Thoracic aorta (tissue), 2 donors: ENCODE data around the gene MAPT. TPM values are rescaled to one million over a fixed set of nuclear protein-coding genes. Genes with fewer than 3 reads are reported as not detected.

Experiments
- ATAC-seq: fragments of 150-250 bp; one replicate; pipeline ENCODE4 v1.8.0; 2017; ENCODE audit warnings: low read depth; ENCODE audit not compliant: insufficient number of reproducible peaks, low FRiP score
- DNase-seq: peaks from one replicate; pipeline ENCODE4 v3.0.0-alpha.2; 2020; ENCODE audit warnings: low spot score
- H3K27ac ChIP-seq, 2 donors: fragments of 200-600 bp; sonication (generic); 1 replicate in 1 of 2; 2 replicates in 1 of 2; pipeline ENCODE4 v1.5.1; 2016; ENCODE audit warnings: mild to moderate bottlenecking in 2 of 2, moderate library complexity in 2 of 2
- H3K27me3 ChIP-seq: fragments of 200-600 bp; sonication (generic); replicated peaks from 2 replicates; pipeline ENCODE4 v1.6.0; 2016; ENCODE audit warnings: mild to moderate bottlenecking; ENCODE audit not compliant: insufficient read depth
- H3K36me3 ChIP-seq: fragments of 200-600 bp; sonication (generic); one replicate; pipeline ENCODE4 v1.5.1; 2016
- H3K4me1 ChIP-seq, 2 donors: fragments of 200-600 bp; sonication (generic); 1 replicate in 1 of 2; 2 replicates in 1 of 2; pipeline versions ENCODE4 v1.5.1 to v1.6.0; 2016; ENCODE audit warnings: low read depth in 2 of 2, mild to moderate bottlenecking in 1 of 2; ENCODE audit not compliant: control insufficient read depth in 1 of 2
- H3K4me3 ChIP-seq: fragments of 200-600 bp; sonication (generic); 2 replicates; pipeline ENCODE4 v1.5.1; 2016; ENCODE audit warnings: mild to moderate bottlenecking
- H3K9me3 ChIP-seq: fragments of 200-600 bp; sonication (generic); 2 replicates; pipeline ENCODE4 v1.5.1; 2016
- total RNA-seq, 2 donors: library from RNA; depleted of rRNA; stranded (reverse); fragments of >200 nt; gene quantifications; one replicate each; pipeline versions ENCODE4 v1.1.0 to v1.2.3, GENCODE V29; 2016
- TF ChIP-seq, protein P1 (sequence below): fragments of 200-600 bp; sonication (generic); IDR thresholded peaks from one replicate; pipeline ENCODE4 v1.5.1; 2019; ENCODE audit warnings: antibody characterized with exemption

MAPT gene
- total RNA-seq, 2 donors from 2014 or later, result 3.1 to 4.6 TPM

DNA sequence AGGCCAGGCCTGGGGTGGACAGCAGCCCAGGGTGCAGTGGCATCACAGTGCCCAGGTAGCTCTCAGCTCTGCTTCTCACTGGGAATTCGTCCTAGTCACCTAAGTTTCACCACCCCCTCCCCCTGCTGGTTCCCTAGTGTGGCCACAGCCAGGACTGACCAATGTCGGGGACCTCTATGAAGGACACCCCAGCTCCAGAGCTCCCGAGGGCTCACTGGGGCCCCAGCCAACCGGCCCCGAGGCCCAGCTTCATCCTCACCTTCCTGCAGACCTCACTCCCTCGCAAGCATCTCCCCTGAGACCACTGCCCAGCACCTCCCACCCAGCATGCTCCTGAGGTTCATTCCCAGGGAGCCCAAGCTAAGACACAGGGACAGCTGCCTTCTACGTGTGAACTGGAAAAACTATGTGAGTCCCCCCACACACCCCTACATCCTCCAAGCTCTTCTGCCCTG, 44.8 kb upstream of the MAPT start:
- no peak overlapping the region for H3K27ac ChIP-seq
- H3K9me3 ChIP-seq, result no peaks in the 10 kb centered on the region
- DNase-seq (no peak), ATAC-seq (no peak)
- no peaks in the 10 kb centered on the region for H3K4me1 ChIP-seq
- H3K27me3 ChIP-seq, result no peaks in the 10 kb centered on the region
- TF ChIP-seq, protein P1, sequence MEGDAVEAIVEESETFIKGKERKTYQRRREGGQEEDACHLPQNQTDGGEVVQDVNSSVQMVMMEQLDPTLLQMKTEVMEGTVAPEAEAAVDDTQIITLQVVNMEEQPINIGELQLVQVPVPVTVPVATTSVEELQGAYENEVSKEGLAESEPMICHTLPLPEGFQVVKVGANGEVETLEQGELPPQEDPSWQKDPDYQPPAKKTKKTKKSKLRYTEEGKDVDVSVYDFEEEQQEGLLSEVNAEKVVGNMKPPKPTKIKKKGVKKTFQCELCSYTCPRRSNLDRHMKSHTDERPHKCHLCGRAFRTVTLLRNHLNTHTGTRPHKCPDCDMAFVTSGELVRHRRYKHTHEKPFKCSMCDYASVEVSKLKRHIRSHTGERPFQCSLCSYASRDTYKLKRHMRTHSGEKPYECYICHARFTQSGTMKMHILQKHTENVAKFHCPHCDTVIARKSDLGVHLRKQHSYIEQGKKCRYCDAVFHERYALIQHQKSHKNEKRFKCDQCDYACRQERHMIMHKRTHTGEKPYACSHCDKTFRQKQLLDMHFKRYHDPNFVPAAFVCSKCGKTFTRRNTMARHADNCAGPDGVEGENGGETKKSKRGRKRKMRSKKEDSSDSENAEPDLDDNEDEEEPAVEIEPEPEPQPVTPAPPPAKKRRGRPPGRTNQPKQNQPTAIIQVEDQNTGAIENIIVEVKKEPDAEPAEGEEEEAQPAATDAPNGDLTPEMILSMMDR, result no peak
- H3K36me3 ChIP-seq, result no peaks in the 10 kb centered on the region
- no peak overlapping the region for H3K4me3 ChIP-seq

DNA sequence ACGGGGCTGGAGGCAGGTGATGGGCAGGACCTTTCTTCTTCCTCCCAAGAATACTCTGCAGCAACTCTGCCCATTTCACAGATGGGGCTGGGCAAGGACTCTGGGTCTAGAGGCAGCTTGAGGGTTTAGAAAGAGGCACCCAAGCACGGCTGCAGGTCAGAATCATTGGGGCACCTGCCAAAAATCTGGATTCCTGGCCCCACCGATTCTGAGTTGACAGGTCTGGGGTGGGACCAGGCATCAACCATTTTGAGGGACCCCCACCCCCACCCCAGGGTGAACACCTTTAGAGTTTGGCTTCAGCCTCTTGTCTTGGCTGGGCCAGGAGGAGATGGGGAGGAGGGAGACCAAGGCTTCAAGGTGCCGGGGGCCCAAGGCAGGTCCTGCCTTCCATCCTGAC, 44.3 kb upstream of the MAPT start:
- Histone ChIP-seq H3K9me3 (no peaks in the 10 kb centered on the region), H3K36me3 (no peaks in the 10 kb centered on the region), H3K27ac (no peak overlapping the region), H3K4me3 (no peak overlapping the region), H3K27me3 (no peaks in the 10 kb centered on the region), H3K4me1 (no peaks in the 10 kb centered on the region)
- ATAC-seq, result no peak
- TF ChIP-seq, protein P1, result no peak
- no peak for DNase-seq

DNA sequence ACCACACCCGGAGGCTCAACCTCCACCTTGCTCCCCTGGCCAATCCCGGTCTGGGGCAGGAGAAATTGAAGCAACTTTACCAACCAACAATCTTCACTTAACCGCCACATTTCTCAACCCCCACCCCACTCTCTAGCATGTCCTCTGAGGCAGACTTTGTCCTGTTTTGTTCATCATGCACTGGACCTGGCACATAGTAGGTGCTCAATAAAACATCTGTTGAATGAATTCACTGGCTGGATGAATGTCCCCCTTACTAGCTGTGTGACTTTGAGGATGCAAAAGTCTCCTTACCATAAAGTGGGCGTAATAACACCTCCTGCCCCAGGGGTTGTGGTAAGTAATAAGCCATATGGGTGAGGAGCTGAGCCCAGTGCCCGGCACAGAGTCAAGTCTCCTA, 43.9 kb upstream of the MAPT start:
- H3K27me3 ChIP-seq, result no peaks in the 10 kb centered on the region
- ATAC-seq (no peak), DNase-seq (no peak)
- no peaks in the 10 kb centered on the region for H3K9me3 ChIP-seq
- no peaks in the 10 kb centered on the region for H3K36me3 ChIP-seq
- TF ChIP-seq, protein P1, result no peak
- no peaks in the 10 kb centered on the region for H3K4me1 ChIP-seq
- H3K27ac ChIP-seq, result no peak overlapping the region
- no peak overlapping the region for H3K4me3 ChIP-seq

DNA sequence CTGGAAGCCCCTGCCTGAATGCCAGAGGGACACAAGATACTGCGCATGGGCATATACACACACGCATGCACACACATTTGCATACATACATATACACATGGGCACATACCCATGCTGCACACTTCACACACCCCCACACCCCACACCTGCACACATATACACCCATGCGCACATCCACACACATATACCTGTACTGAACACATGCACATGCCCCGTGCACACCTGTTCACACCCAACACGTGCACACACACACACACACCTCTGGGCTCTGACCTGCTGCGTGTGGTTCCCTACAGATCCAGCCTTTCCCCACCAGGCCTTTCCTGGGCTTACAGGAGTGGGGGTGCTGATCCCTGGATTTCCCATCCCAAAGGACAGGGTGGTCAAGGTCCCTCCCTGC, 43.3 kb upstream of the MAPT start:
- Histone ChIP-seq H3K9me3 (no peaks in the 10 kb centered on the region), H3K27me3 (no peaks in the 10 kb centered on the region), H3K4me3 (no peak overlapping the region), H3K4me1 (no peaks in the 10 kb centered on the region), H3K27ac (no peak overlapping the region), H3K36me3 (no peaks in the 10 kb centered on the region)
- DNase-seq (no peak), ATAC-seq (no peak)
- TF ChIP-seq, protein P1, result no peak

DNA sequence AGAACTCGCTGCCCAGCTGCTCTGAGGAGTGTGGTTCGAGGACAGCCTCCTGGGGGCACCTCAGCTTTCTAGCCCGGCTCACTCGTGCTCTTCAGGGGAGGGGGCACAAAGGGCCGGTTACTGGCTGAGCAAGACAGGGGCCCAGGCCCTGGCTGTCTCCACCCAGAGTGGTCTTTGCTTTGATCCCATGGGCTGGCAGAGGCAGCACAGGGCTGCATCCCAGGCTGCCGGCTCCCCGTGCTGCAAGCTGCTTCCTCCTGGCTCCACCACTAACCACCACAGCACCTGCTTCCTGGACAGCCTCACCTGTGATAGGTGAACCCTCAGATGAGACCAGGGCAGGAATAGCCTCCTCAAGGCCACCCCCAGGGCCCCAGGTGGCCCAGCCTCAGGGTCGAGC, 42.9 kb upstream of the MAPT start:
- TF ChIP-seq, protein P1, result no peak
- no peaks in the 10 kb centered on the region for H3K4me1 ChIP-seq
- no peak overlapping the region for H3K27ac ChIP-seq
- no peaks in the 10 kb centered on the region for H3K9me3 ChIP-seq
- ATAC-seq (no peak), DNase-seq (no peak)
- no peaks in the 10 kb centered on the region for H3K36me3 ChIP-seq
- no peak overlapping the region for H3K4me3 ChIP-seq
- no peaks in the 10 kb centered on the region for H3K27me3 ChIP-seq
